HG03064 (cell line): Measurements from ENCODE around the gene NFATC3.
"Not testable (repeated sequence)": the region's sequence is repeated elsewhere in the genome, so short reads cannot be mapped to it uniquely, and the experiment has no call there.

ENCODE experiments used
- ATAC-seq: cut with Tn5 transposase; IDR thresholded peaks from one replicate; pipeline ENCODE4 v1.9.1; 2021; ENCODE audit warnings: low read depth; ENCODE audit not compliant: unreplicated experiment

The NFATC3 gene

DNA sequence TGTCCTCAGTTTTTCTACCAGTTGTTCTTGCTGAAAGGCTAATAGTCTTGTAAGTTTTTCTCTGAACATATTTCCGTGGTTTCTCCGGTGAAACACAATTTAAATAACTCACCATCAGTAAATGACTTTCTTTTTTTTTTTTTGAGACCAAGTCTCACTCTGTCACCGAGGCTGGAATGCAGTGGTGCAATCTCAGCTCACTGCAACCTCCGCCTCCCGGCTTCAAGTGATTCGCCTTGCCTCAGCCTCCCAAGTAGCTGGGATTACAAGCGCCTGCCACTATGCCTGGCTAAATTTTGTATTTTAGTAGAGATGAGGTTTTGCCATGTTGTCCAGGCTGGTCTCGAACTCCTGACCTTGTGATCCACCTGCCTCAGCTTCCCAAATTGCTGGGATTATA lies 29.8 kb downstream of the NFATC3 start:
- ATAC-seq: not testable (repeated sequence)

DNA sequence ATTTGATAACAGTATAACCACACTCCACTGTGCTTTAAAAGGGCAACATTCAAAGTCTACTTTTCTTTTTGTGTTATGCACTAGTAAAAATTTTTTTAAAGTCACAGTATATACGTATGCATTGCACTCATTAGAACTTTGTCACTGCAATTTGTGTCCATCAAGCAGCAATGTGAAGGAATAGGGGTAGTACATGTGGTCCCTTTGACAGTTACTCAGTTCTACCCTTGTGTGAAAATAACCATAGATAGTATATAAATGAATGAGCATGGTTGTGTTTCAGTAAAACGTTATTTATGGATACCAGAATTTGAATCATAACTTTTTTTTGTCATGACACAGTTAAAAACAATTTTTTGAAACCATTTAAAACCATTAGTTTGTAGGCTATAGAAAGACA lies 30.7 kb downstream of the NFATC3 start:
- no peak for ATAC-seq

DNA sequence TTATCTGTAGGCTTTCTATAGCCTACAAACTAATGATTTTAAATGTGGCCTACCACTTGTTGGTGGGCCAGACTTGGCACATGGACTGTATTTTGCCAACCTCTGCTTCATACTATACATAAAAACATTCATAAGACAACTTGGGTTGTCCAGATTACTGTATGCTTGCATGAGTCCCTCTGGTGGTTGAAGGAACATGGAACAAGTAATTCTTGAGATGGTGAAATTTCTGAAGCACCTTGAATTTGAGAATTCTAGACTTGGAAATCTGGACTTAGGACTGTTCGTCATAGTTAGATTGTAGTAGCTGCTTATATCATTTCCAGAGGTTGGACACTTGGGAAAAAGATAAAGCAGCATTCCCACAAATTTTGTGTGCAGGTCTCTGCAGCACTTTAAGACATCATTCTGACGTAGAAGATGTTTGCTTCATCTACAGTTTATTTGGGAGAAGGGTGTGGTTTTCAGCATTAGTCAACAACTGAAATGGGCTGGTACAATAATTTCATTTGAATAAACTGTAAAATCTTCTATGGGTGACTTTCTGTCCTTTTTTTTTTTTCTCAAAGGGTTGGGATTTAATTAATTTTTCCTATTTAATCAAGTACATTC lies 31.2 kb downstream of the NFATC3 start:
- ATAC-seq: no peak

DNA sequence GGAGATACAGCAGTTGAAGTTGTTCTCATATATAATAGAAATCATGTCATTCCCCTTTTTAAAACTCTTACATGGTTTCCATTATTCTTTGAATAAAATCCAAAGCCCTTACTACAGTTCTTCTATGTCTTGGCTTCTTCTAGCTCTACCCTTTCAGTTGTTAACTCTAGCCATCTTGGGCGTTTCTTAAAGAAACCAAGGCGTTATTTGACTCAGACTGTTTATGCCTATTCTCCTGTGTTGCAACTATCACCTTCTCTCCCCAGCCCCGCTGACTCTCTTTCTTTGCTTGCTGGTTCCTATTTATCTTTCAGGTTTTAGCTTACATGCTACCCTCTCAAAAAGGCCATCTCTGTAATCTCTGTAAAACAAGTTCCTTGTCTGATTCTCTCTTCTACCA lies 32.7 kb downstream of the NFATC3 start:
- no peak for ATAC-seq

DNA sequence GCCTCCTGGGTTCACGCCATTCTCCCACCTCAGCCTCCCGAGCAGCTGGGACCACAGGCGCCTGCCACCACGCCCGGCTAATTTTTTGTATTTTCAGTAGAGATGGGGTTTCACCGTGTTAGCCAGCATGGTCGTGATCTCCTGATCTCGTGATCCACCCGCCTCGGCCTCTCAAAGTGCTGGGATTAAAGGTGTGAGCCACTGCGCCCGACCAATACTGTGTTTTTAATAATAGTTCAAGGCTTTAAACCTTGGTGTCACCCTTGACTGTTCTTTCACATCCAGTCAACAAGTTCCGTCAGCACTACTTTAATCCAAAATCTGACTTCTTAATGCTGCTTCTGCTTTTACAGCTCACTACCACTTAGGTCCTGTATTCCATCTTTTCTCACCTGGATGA lies 33.8 kb downstream of the NFATC3 start:
- ATAC-seq: not testable (repeated sequence)

DNA sequence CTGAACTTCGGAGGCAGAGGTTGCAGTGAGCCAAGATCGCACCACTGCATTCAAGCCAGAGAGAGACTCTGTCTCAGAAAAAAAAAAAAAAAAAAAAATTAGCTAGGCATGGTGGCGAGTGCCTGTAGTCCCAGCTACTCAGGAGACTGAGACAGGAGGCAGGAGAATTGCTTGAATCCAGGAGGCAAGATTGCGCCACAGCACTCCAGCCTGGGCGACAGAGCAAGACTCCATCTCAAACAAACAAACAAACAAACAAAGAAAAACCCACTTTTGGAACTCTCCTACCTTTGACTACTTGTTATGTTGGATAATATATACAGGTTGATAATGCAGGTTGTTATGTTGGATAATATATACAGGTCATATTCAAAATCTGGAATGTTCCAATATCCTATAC lies 35.3 kb downstream of the NFATC3 start:
- not testable (repeated sequence) for ATAC-seq

DNA sequence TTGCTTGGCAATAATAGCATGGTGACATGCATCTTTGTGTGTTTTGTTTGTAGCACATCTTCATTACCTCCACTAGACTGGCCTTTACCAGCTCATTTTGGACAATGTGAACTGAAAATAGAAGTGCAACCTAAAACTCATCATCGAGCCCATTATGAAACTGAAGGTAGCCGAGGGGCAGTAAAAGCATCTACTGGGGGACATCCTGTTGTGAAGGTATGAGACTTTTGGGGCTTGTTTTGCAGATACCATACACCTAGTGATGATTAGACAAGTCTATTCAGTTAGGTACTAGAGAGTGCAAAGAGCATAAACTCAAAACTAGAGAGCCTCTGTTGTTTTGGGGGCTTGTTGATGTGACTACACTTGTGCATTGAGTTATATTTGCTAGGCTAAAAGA lies 41.2 kb downstream of the NFATC3 start:
- no peak for ATAC-seq

DNA sequence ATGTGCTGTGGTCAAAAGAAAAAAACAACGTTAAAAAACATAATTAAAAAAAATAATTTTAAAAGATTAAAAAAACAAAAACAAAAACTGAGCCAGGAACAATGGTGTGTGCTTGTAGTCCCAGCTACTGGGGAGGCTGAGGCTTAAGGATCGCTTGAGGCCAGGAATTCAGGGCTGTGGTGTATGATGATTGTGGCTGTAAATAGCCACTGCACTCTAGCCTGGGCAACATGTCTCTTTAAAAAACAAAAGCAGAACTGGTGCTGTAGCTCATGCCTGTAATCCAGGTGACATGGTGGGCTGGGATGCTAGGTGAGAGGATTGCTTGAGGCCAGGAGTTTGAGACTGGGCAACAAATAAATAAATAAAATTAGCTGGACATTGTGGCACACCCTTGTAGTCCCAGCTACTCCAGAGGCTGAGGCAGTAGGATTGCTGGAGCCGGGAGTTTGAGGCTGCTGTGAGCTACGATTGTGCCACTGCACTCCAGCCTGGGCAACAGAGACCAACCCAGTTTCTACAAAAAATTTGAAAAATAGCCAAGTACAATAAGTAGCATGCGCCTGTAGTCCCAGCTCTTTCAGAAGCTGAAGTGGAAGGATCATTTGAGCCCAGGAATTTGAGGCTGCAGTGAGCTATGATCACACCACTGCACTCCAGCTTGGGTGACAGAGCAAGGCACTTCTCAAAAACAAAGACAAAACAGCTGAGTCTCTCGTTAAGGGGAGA lies 43.6 kb downstream of the NFATC3 start:
- ATAC-seq: no peak

DNA sequence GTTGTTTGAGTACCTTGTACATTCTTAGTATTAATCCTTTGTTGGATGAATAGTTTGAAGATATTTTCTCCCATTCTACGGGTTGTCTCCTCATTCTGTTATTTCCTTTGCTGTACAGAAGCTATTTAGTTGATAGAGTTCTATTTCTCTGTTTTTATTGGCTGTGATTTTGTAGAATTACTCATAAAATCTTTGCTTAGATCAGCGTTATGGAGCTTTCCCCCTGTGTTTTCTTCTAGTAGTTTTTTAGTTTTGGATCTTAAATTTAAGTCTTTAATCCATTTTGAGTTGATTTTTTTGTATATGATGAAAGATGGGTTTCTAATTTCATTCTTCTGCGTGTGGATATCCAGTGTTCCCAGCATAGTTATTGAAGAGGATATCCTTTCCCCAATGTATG lies 45.4 kb downstream of the NFATC3 start:
- ATAC-seq: no peak

DNA sequence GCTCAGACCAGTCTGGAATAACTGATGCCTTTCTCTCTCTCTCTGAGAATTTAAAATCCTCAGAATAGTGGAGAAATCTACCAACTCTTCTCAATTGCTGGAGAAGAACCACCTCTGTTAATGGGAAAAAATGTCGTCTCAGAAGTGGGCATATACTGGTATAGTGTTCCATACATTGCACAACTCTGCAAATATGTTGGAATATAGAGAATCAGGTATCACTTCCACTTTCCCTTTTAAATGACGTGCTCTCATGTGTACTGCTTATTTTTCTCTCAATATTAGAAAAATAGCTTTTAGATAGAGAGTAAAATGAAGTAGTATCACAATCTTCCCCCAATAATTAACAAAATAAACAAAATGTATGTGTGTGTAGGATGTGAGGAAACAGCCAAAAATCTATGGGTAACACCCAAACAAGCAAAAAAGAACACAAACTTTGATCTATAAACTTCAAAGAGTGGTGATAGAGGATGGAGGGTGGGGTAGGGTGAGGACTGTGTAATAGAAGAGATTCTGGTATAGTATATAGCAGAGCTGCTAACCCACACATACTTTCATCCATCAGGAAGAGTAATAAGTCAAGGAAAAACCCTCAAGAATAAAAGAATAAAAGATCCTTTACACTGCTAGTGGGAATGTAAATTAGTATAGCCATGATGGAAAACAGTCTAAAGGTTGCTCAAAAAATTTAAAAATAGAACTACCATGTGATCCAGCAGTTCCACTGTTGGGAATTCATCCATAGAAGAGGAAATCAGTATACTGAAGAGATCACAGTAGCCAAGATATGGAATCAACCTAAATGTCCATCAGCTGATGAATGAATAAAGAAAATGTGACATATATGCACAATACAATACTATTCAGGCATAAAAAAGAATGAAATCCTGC lies 46.9 kb downstream of the NFATC3 start:
- no peak for ATAC-seq

DNA sequence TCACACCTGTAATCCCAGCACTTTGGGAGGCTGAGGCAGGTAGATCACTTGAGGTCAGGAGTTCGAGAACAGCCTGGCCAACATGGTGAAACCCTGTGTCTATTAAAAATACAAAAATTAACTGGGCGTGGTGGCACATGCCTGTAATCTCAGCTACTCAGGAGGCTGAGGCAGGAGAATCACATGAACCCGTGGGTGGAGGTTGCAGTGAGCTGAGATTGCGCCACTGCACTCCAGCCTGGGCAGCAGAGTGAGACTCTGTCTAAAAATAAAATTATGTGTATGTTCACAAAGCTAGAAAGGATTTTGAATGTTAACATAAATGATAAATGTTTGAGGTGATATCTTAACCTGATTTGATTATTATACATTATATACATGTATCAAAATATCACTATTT lies 47.8 kb downstream of the NFATC3 start:
- ATAC-seq: not testable (repeated sequence)

DNA sequence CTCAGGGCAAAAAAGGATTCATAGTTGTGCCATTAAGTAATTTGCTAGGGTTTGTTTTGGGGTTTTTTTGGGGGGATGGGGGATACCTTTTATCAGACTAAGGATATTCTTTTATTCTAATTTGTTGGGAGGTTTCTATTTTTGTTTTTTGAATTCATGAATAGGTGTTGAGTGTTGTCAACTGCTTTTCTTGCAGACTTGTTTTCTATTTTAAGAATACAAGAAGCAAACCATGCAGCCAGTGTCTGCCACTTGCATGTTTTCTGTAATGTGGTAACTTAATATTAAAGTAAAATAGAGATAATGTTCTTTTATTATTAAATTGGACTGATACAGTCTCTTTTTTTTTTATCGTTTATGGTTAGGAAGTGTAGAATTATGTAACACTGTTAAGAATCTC lies 49.5 kb downstream of the NFATC3 start:
- no peak for ATAC-seq

DNA sequence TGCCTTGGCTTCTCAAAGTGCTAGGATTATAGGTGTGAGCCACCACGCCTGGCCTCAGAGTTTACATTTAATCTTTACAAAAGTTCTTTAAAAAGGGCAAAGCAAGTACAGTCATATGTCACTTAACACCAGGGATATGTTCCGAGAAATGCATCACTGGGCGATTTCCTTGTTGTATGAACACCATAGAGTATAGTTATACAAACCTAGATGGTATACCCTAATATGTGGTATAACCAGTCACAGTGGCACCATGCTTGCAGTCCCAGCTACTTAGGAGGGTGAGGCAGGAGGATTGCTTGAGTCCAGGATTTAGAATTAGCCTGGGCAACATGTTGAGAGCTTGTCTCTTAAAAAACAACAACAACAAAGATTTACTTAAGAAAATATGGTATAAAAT lies 51.3 kb downstream of the NFATC3 start:
- ATAC-seq: no peak

DNA sequence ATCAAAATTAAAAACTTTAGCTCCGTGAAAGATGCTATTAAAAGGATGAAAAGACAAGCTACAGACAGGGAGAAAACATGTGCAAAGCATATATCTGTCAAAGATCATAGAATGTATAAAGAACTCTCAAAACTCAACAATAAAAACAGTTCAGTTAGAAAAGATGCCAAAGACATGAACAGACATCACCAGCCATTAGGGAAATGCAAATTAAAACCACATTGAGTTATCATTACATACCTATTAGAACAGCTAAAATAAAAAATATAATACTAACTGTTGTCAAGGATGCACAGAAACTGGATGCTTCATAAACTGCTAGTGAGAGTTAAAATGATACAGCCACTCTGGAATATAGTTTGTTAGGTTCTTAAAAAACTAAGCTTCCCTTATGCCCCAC lies 58.8 kb downstream of the NFATC3 start:
- ATAC-seq: no peak

DNA sequence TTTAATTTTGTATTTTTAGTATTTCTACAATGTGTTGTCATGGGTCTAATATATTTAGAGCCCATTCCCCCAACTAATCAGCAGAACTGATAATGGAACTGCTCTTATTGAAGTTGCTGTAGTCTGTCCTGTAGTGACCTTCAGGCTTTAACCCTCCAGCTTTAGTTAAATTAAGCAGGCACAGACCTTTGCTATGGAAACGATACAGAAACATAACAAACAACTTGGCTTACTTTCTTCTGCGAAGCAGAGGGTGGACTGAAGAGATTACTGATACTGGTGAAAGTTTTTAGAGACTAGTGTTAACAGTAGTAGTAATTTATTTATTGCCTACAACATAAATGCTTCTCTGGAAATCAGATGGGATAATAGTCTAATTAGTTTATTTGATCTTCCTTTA lies 61.4 kb downstream of the NFATC3 start:
- no peak for ATAC-seq

DNA sequence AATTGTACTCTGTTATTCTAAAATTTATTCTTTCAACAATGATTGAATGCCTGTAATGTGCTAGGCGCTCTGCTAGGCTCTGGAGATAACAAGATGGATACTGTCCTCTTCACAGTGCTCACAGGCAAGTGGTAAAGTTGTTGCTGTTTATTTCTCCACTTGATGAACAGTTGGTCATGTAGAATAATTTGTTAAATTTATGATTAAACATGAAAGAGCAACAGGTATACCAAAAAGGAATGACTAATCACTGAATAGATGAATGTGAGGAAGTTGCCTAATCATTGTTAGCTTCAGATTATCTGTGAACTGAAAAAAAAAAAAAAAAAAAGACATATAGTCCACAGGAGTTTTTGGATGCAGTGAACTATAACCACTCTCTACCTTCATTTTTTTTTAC lies 62.3 kb downstream of the NFATC3 start:
- no peak for ATAC-seq

DNA sequence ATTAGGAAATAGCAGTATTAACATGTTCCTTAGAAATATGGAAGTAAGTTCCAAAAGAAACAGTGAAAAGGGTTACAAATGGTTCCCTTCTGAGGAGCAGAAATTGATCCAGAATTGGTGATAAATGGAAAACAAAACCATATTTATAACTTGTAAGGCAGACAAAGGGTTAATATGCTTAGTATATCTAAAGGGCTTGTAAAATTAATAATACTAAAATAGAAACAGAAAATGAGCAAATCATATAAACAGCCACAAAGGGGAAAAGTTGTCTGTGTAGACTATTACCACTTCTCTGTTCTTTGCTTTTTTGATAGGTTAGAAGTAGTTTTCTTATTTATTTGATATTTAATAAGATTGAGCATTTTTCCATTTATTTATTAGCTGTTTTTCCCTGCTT lies 64.4 kb downstream of the NFATC3 start:
- ATAC-seq: no peak

DNA sequence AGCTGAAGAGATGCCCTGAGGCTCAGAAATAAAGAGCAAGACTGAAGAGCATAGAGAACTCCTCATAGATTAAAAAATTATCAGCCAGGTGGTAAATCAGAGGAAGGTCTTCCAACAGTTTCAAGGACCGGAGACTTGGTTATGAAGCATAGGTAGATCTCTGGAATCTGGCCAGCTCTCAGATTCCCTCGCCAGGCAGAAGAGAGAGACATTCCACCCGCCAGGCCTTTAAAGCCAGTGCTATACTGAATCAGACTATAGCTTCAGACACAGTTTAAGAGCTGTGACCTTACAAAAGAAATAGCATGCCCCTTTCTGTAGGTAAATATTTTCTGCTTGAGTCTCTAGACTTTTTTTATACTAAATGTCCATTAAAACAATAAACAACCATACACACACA lies 70.3 kb downstream of the NFATC3 start:
- ATAC-seq: no peak

DNA sequence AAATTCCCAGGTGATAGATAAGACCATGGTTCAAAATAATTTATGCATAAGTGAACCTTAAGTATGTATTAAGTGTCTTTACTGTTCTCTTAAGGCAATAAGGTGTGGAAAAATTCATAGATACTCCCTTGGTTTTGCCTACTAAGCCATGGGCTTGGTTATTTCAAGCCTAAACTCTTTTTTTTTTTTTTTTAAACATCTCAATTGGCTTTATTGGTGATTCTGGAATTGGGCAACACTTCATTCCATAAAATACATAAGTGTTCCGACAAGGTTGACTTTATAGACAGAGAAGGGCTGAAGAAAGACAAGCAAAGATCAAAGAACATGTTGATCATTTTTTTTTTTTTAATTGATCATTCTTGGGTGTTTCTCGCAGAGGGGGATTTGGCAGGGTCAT lies 77.2 kb downstream of the NFATC3 start:
- ATAC-seq: no peak

DNA sequence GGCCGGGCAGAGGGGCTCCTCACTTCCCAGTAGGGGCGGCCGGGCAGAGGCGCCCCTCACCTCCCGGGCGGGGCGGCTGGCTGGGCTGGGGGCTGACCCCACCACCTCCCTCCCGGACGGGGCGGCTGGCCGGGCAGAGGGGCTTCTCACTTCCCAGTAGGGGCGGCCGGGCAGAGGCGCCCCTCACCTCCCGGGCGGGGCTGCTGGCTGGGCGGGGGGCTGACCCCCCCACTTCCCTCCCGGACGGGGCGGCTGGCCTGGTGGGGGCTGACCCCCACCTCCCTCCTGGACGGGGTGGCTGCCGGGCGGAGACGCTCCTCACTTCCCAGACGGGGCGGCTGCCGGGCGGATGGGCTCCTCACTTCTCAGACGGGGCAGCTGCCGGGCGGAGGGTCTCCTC lies 78.1 kb downstream of the NFATC3 start:
- ATAC-seq: not testable (repeated sequence)

DNA sequence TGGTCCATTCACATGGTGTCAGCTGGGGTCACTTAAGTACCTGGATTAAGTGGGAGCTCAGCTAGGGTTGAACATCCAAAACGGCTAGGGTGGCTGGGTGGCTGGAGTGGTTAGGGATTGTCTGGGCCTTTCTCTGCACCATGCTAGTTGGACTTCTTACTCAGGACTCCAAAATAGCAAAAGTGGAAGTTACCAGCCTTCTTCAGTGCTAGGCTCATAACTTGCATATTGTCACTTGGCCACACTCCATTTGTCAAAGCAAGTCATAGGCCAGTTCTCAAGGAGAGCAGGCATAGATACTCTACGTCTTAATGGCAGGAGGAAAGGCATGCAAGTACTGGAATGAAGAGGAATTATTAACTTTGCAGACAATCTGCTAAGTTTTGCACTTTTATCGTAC lies 81.1 kb downstream of the NFATC3 start:
- ATAC-seq: no peak
